Kidney epithelial cell (primary cell): ENCODE data around the gene CACNA1S. TPM values are rescaled to one million over a fixed set of nuclear protein-coding genes. Genes with fewer than 3 reads are reported as not detected.

Source experiments
- DNase-seq: peaks from one replicate; pipeline ENCODE4 v3.0.0-alpha.2; 2010; ENCODE audit warnings: low read depth
- H3K27me3 ChIP-seq: 2 replicates; pipeline ENCODE4 v1.6.0; 2011; ENCODE audit warnings: low read length; ENCODE audit not compliant: control insufficient read depth, insufficient read depth
- H3K36me3 ChIP-seq: 2 replicates; pipeline ENCODE4 v1.5.1; 2011; ENCODE audit warnings: low read length; ENCODE audit not compliant: control insufficient read depth, insufficient read depth
- H3K4me3 ChIP-seq: 2 replicates; pipeline ENCODE4 v1.5.1; 2011; ENCODE audit warnings: low read depth, mild to moderate bottlenecking, control low read depth, low read length
- total RNA-seq: library from RNA; depleted of rRNA; stranded (reverse); fragments of >200 nt; gene quantifications from 2 replicates; pipeline ENCODE4 v1.2.3, GENCODE V29; 2015
- TF ChIP-seq, protein P1 (sequence below): IDR thresholded peaks from 2 replicates; pipeline ENCODE4 v1.5.1; 2011; ENCODE audit warnings: mild to moderate bottlenecking, moderate library complexity, low read length, control low read depth, inconsistent platforms; ENCODE audit not compliant: insufficient read depth, poor library complexity, severe bottlenecking

The CACNA1S gene
- total RNA-seq, 1 donor from 2014 or later = not detected

DNA sequence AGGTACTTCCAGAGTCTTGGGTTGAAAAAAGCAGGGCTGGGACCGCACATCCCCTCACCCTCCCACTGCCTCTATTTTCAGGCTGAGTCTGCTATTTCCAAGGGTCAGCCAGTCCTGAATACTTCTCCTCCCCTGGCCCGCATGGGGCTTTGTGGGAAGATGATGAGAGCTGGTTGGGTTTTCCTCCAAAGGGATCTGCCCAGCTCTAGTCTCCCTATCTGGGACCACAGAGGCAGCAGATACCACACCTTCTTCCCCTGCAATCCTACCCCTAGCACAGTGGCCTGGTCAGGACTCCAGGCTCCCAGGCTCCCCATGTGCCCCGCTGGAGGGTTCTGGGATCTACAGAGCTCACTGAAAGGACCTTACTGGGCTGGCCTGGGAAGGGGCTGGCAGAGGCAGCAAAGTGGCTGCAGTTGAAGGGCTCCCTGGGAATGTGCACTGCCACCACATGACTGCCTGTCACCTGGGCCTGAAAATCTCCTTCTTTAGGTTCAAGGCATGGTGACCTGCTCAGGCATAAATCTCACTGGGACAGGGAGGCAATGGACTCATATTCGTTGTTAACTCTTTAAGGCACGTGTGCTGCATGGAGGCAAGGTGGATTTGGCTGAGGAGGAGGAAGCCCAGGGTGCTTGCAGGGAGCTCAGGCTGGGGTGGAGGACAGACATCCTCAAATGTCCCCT lies 13.1 kb downstream of the CACNA1S start:
- no peak for DNase-seq
- TF ChIP-seq, protein P1, sequence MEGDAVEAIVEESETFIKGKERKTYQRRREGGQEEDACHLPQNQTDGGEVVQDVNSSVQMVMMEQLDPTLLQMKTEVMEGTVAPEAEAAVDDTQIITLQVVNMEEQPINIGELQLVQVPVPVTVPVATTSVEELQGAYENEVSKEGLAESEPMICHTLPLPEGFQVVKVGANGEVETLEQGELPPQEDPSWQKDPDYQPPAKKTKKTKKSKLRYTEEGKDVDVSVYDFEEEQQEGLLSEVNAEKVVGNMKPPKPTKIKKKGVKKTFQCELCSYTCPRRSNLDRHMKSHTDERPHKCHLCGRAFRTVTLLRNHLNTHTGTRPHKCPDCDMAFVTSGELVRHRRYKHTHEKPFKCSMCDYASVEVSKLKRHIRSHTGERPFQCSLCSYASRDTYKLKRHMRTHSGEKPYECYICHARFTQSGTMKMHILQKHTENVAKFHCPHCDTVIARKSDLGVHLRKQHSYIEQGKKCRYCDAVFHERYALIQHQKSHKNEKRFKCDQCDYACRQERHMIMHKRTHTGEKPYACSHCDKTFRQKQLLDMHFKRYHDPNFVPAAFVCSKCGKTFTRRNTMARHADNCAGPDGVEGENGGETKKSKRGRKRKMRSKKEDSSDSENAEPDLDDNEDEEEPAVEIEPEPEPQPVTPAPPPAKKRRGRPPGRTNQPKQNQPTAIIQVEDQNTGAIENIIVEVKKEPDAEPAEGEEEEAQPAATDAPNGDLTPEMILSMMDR = no peak
- Histone ChIP-seq H3K36me3 (no peaks in the 10 kb centered on the region), H3K27me3 (peaks cover 12% of the 10 kb centered on the region), H3K4me3 (no peak overlapping the region)

GRCh38 chr1:201096977-201097856 lies 15.0 kb downstream of the CACNA1S start:
- Histone ChIP-seq H3K36me3 (no peaks in the 10 kb centered on the region), H3K27me3 (peaks cover 13% of the 10 kb centered on the region), H3K4me3 (no peak overlapping the region)
- TF ChIP-seq, protein P1 = no peak
- no peak for DNase-seq

GRCh38 chr1:201096041-201096461 lies 16.2 kb downstream of the CACNA1S start:
- no peak for DNase-seq
- TF ChIP-seq, protein P1 = no peak
- H3K4me3 ChIP-seq = no peak overlapping the region
- H3K36me3 ChIP-seq = no peaks in the 10 kb centered on the region
- peaks cover 13% of the 10 kb centered on the region for H3K27me3 ChIP-seq

DNA sequence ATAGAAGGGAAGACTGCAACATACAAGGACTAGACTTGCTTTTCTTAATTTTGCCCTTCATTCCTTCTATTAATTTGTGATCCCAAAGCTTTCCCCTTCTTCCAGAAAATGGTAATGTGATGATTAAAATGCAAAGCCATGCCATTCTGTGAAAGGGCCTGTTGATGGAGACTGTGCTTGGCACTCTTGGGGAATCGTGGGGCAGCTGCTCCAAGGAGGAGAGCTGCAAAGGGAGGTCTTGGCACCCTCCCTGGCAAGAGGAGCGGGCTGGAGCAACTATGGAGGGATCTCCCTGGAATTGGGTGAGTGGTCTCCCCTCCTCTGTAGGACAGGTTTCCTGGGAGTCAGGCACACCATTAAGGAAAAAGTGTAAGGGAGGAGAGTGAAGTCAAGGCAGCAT lies 16.6 kb downstream of the CACNA1S start:
- TF ChIP-seq, protein P1 = no peak
- peaks cover 13% of the 10 kb centered on the region for H3K27me3 ChIP-seq
- H3K36me3 ChIP-seq = no peaks in the 10 kb centered on the region
- DNase-seq = no peak
- no peak overlapping the region for H3K4me3 ChIP-seq

GRCh38 chr1:201094832-201095231 lies 17.4 kb downstream of the CACNA1S start:
- H3K36me3 ChIP-seq = no peaks in the 10 kb centered on the region
- TF ChIP-seq, protein P1 = no peak
- peaks cover 13% of the 10 kb centered on the region for H3K27me3 ChIP-seq
- H3K4me3 ChIP-seq = no peak overlapping the region
- no peak for DNase-seq
